ENCODE data around the gene CD58. TPM values are rescaled to one million over a fixed set of nuclear protein-coding genes. Genes with fewer than 3 reads are reported as not detected.

CD58 gene
- total RNA-seq, 1 donor from 2014 or later: 7.2 TPM

GRCh38 chr1:116529199-116529631 is 41.6 kb downstream of the CD58 start:
- Mint-ChIP-seq H3K4me1 (ENCODE audit: unreplicated experiment) (no peaks in the 10 kb centered on the region), H3K9me3 (peaks cover 9% of the 10 kb centered on the region), H3K4me3 (no peak overlapping the region), H3K27ac (no peak overlapping the region), H3K36me3 (peaks cover 18% of the 10 kb centered on the region), H3K27me3 (no peaks in the 10 kb centered on the region)
- TF ChIP-seq, protein P1, sequence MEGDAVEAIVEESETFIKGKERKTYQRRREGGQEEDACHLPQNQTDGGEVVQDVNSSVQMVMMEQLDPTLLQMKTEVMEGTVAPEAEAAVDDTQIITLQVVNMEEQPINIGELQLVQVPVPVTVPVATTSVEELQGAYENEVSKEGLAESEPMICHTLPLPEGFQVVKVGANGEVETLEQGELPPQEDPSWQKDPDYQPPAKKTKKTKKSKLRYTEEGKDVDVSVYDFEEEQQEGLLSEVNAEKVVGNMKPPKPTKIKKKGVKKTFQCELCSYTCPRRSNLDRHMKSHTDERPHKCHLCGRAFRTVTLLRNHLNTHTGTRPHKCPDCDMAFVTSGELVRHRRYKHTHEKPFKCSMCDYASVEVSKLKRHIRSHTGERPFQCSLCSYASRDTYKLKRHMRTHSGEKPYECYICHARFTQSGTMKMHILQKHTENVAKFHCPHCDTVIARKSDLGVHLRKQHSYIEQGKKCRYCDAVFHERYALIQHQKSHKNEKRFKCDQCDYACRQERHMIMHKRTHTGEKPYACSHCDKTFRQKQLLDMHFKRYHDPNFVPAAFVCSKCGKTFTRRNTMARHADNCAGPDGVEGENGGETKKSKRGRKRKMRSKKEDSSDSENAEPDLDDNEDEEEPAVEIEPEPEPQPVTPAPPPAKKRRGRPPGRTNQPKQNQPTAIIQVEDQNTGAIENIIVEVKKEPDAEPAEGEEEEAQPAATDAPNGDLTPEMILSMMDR (conservative IDR thresholded peaks at IDR 0.05): no peak
- DNase-seq (ENCODE audit: extremely low spot score, unreplicated experiment): no peak

DNA sequence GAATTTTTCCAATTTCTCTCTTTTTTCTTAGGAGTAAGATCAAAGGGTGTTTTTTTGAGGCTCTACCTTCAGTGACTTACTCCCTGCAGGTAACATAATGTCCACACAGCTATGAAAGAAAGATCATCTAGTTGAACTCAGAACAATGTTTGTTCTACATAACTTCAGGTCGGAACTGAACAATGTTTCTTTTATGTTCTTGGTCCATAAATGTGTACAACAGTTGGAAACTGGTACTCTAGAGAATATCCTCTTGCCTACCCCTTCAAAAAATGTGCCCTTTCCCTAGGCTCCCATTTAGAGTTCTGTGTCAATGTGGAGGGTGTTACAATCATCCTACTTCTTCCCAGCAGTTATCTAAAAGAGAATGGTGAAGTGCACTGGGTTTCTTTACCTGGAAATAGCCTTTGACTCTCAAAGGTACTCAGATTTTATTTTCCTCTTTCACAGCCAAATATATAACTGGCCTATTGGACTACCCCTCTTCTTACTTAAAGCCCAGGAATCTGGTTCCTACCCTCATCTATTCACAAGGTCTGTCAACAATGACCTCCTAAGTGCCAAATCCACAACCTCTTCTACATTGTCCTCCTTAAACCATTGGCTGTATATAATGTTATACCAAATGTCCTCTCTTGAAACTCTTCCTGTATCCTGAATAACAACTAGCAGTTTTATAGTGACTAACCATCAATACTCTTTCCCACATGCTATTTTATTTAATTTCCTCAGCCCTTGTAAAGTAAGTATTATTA is 42.3 kb downstream of the CD58 start:
- TF ChIP-seq, protein P1 (conservative IDR thresholded peaks at IDR 0.05): no peak
- Mint-ChIP-seq H3K27me3 (no peaks in the 10 kb centered on the region), H3K4me1 (ENCODE audit: unreplicated experiment) (no peaks in the 10 kb centered on the region), H3K4me3 (no peak overlapping the region), H3K9me3 (peaks cover 9% of the 10 kb centered on the region), H3K27ac (no peak overlapping the region), H3K36me3 (peaks cover 11% of the 10 kb centered on the region)
- DNase-seq (ENCODE audit: extremely low spot score, unreplicated experiment): no peak

GRCh38 chr1:116525440-116525839 is 45.4 kb downstream of the CD58 start:
- no peak for DNase-seq (ENCODE audit: extremely low spot score, unreplicated experiment)
- peaks cover 4% of the 10 kb centered on the region for H3K9me3 Mint-ChIP-seq
- no peaks in the 10 kb centered on the region for H3K4me1 Mint-ChIP-seq (ENCODE audit: unreplicated experiment)
- no peak overlapping the region for H3K27ac Mint-ChIP-seq
- no peak overlapping the region for H3K4me3 Mint-ChIP-seq
- H3K36me3 Mint-ChIP-seq: peaks cover 3% of the 10 kb centered on the region
- H3K27me3 Mint-ChIP-seq: no peaks in the 10 kb centered on the region
- TF ChIP-seq, protein P1 (conservative IDR thresholded peaks at IDR 0.05): no peak

- no peak for DNase-seq (ENCODE audit: extremely low spot score, unreplicated experiment)
- Mint-ChIP-seq H3K27me3 (no peaks in the 10 kb centered on the region), H3K27ac (no peak overlapping the region), H3K4me3 (no peak overlapping the region), H3K9me3 (no peaks in the 10 kb centered on the region), H3K4me1 (ENCODE audit: unreplicated experiment) (no peaks in the 10 kb centered on the region), H3K36me3 (no peaks in the 10 kb centered on the region)
- TF ChIP-seq, protein P1 (conservative IDR thresholded peaks at IDR 0.05): no peak
These were observed 49.6 kb downstream of the CD58 start for GRCh38 chr1:116521186-116521585.

DNA sequence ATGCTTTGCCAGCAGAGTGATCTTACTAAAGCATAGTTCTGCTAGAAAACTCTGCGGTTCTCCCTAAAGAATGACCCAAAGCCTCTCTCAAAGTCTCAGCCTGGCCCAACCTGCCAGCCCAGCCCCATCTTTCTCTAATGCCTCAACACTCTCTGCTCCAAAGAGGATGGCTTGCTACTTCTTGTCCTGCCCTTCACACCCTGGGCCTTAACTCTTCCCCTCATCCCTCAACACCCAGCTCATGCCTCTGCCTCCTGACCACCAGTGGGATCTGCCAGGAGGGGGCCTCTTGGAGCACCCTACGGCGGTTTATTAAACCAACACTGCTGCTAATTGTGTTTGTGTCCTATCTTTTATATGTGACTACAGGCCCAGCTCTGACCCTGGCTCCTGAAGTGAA is 52.4 kb downstream of the CD58 start:
- DNase-seq (ENCODE audit: extremely low spot score, unreplicated experiment): no peak
- TF ChIP-seq, protein P1 (conservative IDR thresholded peaks at IDR 0.05): no peak
- no peak overlapping the region for H3K4me3 Mint-ChIP-seq
- H3K27ac Mint-ChIP-seq: no peak overlapping the region
- H3K36me3 Mint-ChIP-seq: no peaks in the 10 kb centered on the region
- H3K9me3 Mint-ChIP-seq: no peaks in the 10 kb centered on the region
- peaks cover 6% of the 10 kb centered on the region for H3K4me1 Mint-ChIP-seq (ENCODE audit: unreplicated experiment)
- H3K27me3 Mint-ChIP-seq: no peaks in the 10 kb centered on the region
